ENCODE measurements around the gene ARHGAP12. TPM values are rescaled to one million over a fixed set of nuclear protein-coding genes. Genes with fewer than 3 reads are reported as not detected.
"Not testable (repeated sequence)": the region's sequence is repeated elsewhere in the genome, so short reads cannot be mapped to it uniquely, and the experiment has no call there.

The ARHGAP12 gene
- total RNA-seq, 6 experiments from 2014 or later, result 16.0 to 18.9 (median 17.9) TPM

DNA sequence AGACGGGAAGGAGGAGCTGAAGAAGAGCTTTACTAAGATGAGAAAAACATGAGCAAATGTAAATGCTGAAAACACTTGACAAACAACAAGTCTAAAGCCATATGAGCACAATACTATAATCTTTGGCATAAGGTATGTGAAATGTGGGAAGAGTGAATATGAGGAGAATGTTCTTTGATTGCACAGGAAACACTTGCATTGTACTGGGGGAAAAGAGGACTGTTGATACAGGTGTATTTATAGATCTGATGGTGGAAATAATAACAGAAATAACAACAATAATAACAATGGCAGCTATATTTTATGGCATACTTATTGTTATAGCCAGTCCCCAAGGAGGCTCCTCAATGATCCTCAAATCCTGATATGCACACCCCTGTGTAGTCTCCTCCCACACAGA is 23.0 kb downstream of the ARHGAP12 start:
- TF ChIP-seq, protein P1, sequence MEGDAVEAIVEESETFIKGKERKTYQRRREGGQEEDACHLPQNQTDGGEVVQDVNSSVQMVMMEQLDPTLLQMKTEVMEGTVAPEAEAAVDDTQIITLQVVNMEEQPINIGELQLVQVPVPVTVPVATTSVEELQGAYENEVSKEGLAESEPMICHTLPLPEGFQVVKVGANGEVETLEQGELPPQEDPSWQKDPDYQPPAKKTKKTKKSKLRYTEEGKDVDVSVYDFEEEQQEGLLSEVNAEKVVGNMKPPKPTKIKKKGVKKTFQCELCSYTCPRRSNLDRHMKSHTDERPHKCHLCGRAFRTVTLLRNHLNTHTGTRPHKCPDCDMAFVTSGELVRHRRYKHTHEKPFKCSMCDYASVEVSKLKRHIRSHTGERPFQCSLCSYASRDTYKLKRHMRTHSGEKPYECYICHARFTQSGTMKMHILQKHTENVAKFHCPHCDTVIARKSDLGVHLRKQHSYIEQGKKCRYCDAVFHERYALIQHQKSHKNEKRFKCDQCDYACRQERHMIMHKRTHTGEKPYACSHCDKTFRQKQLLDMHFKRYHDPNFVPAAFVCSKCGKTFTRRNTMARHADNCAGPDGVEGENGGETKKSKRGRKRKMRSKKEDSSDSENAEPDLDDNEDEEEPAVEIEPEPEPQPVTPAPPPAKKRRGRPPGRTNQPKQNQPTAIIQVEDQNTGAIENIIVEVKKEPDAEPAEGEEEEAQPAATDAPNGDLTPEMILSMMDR (IDR thresholded peaks at IDR 0.05), result no peak
- Mint-ChIP-seq H3K4me1 (ENCODE audit: low read depth) (peaks cover 50% of the 10 kb centered on the region), H3K36me3 (ENCODE audit: low read depth) (peaks cover 39% of the 10 kb centered on the region), H3K4me3 (no peak overlapping the region), H3K9me3 (peaks cover 4% of the 10 kb centered on the region; the same call in 1 of the 2 replicates), H3K27ac (peak overlapping the region; percentile 24; the same call in 1 of the 2 replicates), H3K27me3 (ENCODE audit: insufficient read depth) (no peaks in the 10 kb centered on the region)
- no peak for DNase-seq

DNA sequence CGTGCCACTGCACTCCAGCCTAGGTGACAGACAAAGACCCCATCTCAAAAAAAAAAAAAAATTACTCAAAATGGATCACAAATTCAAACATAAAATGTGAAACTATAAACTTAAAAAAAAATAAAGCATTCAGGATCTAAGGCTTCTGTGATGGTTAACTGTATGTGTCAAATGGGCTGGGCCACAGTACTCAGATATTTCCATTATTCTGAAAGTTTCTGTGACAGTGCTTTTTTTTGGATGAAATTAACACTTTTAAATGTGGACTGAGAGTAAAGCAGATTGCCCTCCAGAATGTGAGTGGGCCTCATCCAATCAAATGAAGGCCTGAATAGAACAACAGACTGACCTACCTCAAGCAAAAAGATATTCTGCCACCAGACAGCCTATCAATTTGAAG is 26.0 kb downstream of the ARHGAP12 start:
- no peak overlapping the region for H3K4me3 Mint-ChIP-seq
- H3K9me3 Mint-ChIP-seq, result peaks cover 4% of the 10 kb centered on the region; the same call in 1 of the 2 replicates
- peaks cover 26% of the 10 kb centered on the region for H3K36me3 Mint-ChIP-seq (ENCODE audit: low read depth)
- no peaks in the 10 kb centered on the region for H3K27me3 Mint-ChIP-seq (ENCODE audit: insufficient read depth)
- peaks cover 44% of the 10 kb centered on the region for H3K4me1 Mint-ChIP-seq (ENCODE audit: low read depth)
- TF ChIP-seq, protein P1 (IDR thresholded peaks at IDR 0.05), result no peak
- DNase-seq, result no peak
- H3K27ac Mint-ChIP-seq, result no peak overlapping the region

DNA sequence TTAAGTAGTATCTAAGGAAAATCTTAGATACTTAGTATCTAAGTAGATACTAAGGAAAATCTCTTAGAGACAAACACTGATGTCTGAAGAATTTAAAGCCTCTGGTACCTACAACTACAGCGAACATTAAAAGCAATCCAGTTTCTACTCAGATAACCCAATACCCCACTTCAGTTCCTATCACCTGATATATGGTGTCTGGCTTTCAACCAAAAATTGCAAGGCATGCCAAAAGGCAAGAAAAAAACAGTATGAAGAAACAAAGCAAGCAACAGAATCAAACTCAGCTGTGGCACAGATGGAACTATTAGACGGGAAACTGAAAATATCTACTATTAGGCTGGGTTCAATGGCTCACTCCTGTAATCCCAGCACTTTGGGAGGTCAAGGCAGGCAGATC is 31.1 kb downstream of the ARHGAP12 start:
- TF ChIP-seq, protein P1 (IDR thresholded peaks at IDR 0.05), result no peak
- Mint-ChIP-seq H3K9me3 (peaks cover 4% of the 10 kb centered on the region; the same call in 1 of the 2 replicates), H3K36me3 (ENCODE audit: low read depth) (peaks cover 23% of the 10 kb centered on the region), H3K4me1 (ENCODE audit: low read depth) (peaks cover 27% of the 10 kb centered on the region), H3K27ac (peak overlapping the region; percentile 85), H3K4me3 (peak overlapping the region; percentile 13; the same call in 1 of the 2 replicates), H3K27me3 (ENCODE audit: insufficient read depth) (no peaks in the 10 kb centered on the region)
- peak; percentile 12 for DNase-seq

DNA sequence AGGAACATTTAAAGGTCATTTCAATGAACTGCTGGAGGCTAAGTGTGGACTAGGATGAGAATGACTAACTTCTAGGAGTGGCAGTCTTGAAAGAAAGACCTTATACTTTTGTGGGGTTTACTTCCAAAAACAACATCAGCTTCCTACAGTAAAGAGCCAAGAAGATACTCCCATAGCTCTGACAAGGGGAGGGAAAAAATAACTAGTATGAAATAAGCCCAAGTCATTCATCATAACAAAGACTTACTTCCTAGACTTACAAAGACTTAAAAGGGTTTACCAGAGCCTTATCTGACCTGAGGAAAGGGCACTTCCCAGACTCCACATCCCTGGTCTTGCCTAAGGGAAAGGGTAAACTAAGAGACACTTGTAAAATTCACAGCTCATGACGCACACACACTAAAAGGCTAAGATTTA is 31.7 kb downstream of the ARHGAP12 start:
- Mint-ChIP-seq H3K9me3 (peaks cover 4% of the 10 kb centered on the region; the same call in 1 of the 2 replicates), H3K27ac (peak overlapping the region; percentile 85), H3K36me3 (ENCODE audit: low read depth) (peaks cover 19% of the 10 kb centered on the region), H3K4me1 (ENCODE audit: low read depth) (peaks cover 27% of the 10 kb centered on the region), H3K4me3 (peak overlapping the region; percentile 22), H3K27me3 (ENCODE audit: insufficient read depth) (no peaks in the 10 kb centered on the region)
- TF ChIP-seq, protein P1 (IDR thresholded peaks at IDR 0.05), result no peak
- DNase-seq, result peak; percentile 79

DNA sequence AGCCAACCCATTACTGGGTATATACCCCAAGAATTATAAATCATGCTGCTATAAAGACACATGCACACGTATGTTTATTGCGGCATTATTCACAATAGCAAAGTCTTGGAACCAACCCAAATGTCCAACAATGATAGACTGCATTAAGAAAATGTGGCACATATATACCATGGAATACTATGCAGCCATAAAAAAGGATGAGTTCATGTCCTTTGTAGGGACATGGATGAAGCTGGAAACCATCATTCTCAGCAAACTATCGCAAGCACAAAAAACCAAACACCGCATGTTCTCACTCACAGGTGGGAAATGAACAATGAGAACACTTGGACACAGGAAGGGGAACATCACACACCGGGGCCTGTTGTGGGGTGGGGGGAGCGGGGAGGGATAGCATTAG is 32.9 kb downstream of the ARHGAP12 start:
- not testable (repeated sequence) for DNase-seq; H3K27ac Mint-ChIP-seq; H3K27me3 Mint-ChIP-seq (ENCODE audit: insufficient read depth); H3K9me3 Mint-ChIP-seq; H3K4me3 Mint-ChIP-seq
- peaks cover 27% of the 10 kb centered on the region for H3K4me1 Mint-ChIP-seq (ENCODE audit: low read depth)
- H3K36me3 Mint-ChIP-seq (ENCODE audit: low read depth), result peaks cover 18% of the 10 kb centered on the region

DNA sequence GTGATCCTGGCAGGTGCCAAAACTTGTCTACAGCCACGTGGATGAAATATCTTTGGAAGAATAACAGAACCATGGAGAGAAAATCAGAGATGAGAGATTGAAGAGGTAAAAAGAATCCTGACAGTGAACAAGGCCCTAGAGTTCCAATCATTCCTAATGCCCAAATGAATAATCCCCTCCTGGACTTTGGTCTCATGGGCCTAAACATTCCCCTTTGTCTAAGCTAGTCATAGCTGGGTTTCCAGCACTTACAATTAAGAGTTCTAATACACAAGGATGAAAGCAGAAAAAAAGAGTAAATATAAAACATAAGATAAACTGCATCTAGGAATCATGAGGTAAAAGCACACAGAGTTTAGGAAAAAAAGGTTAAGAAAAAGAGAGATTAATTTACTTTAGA is 40.2 kb downstream of the ARHGAP12 start:
- Mint-ChIP-seq H3K27ac (no peak overlapping the region), H3K36me3 (ENCODE audit: low read depth) (peaks cover 11% of the 10 kb centered on the region), H3K27me3 (ENCODE audit: insufficient read depth) (0 out of 2 replicates have a peak, but pooled peaks cover 2% of the 10 kb centered on the region), H3K9me3 (no peaks in the 10 kb centered on the region), H3K4me1 (ENCODE audit: low read depth) (peaks cover 46% of the 10 kb centered on the region), H3K4me3 (no peak overlapping the region)
- TF ChIP-seq, protein P1 (IDR thresholded peaks at IDR 0.05), result no peak
- DNase-seq, result no peak
